Measurements from ENCODE around the gene HORMAD1.

DNA sequence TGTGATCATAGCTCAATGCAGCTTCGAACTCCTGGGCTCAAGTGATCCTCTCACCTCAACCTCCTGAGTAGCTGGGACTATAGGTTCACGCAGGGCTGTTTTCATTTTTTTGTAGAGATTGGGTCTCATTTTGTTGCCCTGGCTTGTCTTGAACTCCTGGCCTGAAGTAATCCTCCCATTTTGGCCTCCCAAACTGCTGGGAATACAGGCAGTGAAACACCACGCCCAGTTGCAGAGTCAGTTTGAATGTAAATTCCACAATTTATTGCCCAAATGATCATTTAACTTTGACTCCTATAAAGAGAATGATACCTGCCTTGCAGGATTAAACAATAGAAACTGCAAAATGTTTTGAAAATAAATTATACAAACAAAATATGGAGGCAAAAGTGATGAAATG, 34.4 kb downstream of the HORMAD1 start:
- no peak for TF ChIP-seq TAF1 (IDR thresholded peaks at IDR 0.05; ENCODE audit: borderline replicate concordance, insufficient read depth, low read length)
- no peak for TF ChIP-seq POLR2AphosphoS5 (IDR thresholded peaks at IDR 0.05; ENCODE audit: low read depth, low read length)
- TF ChIP-seq FOXP2 (optimal IDR thresholded peaks at IDR 0.05; ENCODE audit: borderline replicate concordance, extremely low read depth, extremely low read length, insufficient read depth) = no peak
- TF ChIP-seq REST (IDR thresholded peaks at IDR 0.05; ENCODE audit: insufficient read depth in 1 of 2, low read depth in 2 of 2, low read length in 2 of 2) = no peak
- no peak for TF ChIP-seq SIN3A (IDR thresholded peaks at IDR 0.05; ENCODE audit: borderline replicate concordance, insufficient read depth, low read length)
